K562 (cell line): Measurements from ENCODE around the gene SNX4. TPM values are rescaled to one million over a fixed set of nuclear protein-coding genes. Genes with fewer than 3 reads are reported as not detected.

ENCODE experiments used
- ARNT ChIP-seq, 2 experiments: fragments of 450-650 bp; IDR thresholded peaks; 2 replicates each; pipeline ENCODE4 v1.6.1; 2016; ENCODE audit warnings: mild to moderate bottlenecking in 1 of 2
- CHAMP1 ChIP-seq: fragments of 450-650 bp; IDR thresholded peaks from 2 replicates; pipeline ENCODE4 v1.6.1; 2016; ENCODE audit warnings: mild to moderate bottlenecking
- ELK1 ChIP-seq: sonication (generic); formaldehyde crosslinking; IDR thresholded peaks from 2 replicates; pipeline ENCODE4 v1.8.1; 2022; ENCODE audit warnings: missing genetic modification reagents
- FOXA3 ChIP-seq, 2 experiments: fragments of 450-650 bp in 1 of 2; sonication (generic) in 1 of 2; formaldehyde crosslinking; IDR thresholded peaks in 1 of 2; conservative IDR thresholded peaks in 1 of 2; 2 replicates each; pipeline versions ENCODE4 v1.4.0 to v1.8.0; 2020 to 2022; ENCODE audit warnings: mild to moderate bottlenecking in 2 of 2, missing genetic modification reagents in 1 of 2
- FOXP1 ChIP-seq: sonication (generic); formaldehyde crosslinking; IDR thresholded peaks from 2 replicates; pipeline ENCODE4 v1.8.0; 2022; ENCODE audit warnings: mild to moderate bottlenecking, missing genetic modification reagents
- GATAD2B ChIP-seq: fragments of 450-650 bp; IDR thresholded peaks from 2 replicates; pipeline ENCODE4 v1.6.1; 2017; ENCODE audit warnings: mild to moderate bottlenecking, borderline replicate concordance
- HCFC1 ChIP-seq: IDR thresholded peaks from 2 replicates; pipeline ENCODE4 v1.6.1; 2012; ENCODE audit warnings: low read depth, low read length, improper control_type of control experiment
- HNRNPH1 ChIP-seq: fragments of 200-400 bp; formaldehyde crosslinking; optimal IDR thresholded peaks from 2 replicates; pipeline ENCODE3; 2017; ENCODE audit warnings: low read depth, mild to moderate bottlenecking, low read length, moderate library complexity
- HOXB6 ChIP-seq: fragments of 250-450 bp; sonication (Bioruptor Pico); IDR thresholded peaks from 2 replicates; pipeline ENCODE4 v1.5.1; 2022; ENCODE audit warnings: mild to moderate bottlenecking, borderline replicate concordance
- IFI16 ChIP-seq: fragments of 250-450 bp; sonication (Bioruptor Pico); IDR thresholded peaks from 2 replicates; pipeline ENCODE4 v2.1.2; 2022; ENCODE audit warnings: mild to moderate bottlenecking, inconsistent platforms
- JUNB ChIP-seq: fragments of 450-650 bp; formaldehyde crosslinking; conservative IDR thresholded peaks from 2 replicates; pipeline ENCODE4 v1.4.0; 2020; ENCODE audit warnings: mild to moderate bottlenecking
- MEF2A ChIP-seq: IDR thresholded peaks from 2 replicates; pipeline ENCODE4 v1.6.1; 2011; ENCODE audit warnings: low read depth, mild to moderate bottlenecking, low read length, moderate library complexity; ENCODE audit not compliant: control insufficient read depth
- MEIS2 ChIP-seq: fragments of 450-650 bp; IDR thresholded peaks from 2 replicates; pipeline ENCODE4 v1.6.1; 2014; ENCODE audit warnings: mild to moderate bottlenecking; ENCODE audit not compliant: partially characterized antibody
- MTA2 ChIP-seq: fragments of 450-650 bp; IDR thresholded peaks from 2 replicates; pipeline ENCODE4 v1.6.1; 2016; ENCODE audit warnings: low read depth
- NR2F6 ChIP-seq: fragments of 450-650 bp; formaldehyde crosslinking; IDR thresholded peaks from 2 replicates; pipeline ENCODE4 v1.4.0; 2020; ENCODE audit warnings: mild to moderate bottlenecking
- RBM25 ChIP-seq: fragments of 200-400 bp; formaldehyde crosslinking; IDR thresholded peaks from 2 replicates; pipeline ENCODE4 v1.6.1; 2018; ENCODE audit warnings: low read length, low read depth, moderate library complexity; ENCODE audit not compliant: severe bottlenecking
- SAP30 ChIP-seq: fragments of 200-600 bp; sonication (generic); IDR thresholded peaks from 2 replicates; pipeline ENCODE4 v1.6.1; 2012; ENCODE audit warnings: borderline replicate concordance, low read depth, mild to moderate bottlenecking, moderate library complexity, low read length, control low read depth, inconsistent platforms; ENCODE audit not compliant: insufficient read depth, poor library complexity, severe bottlenecking
- STAT6 ChIP-seq: sonication (generic); formaldehyde crosslinking; IDR thresholded peaks from 2 replicates; pipeline ENCODE4 v1.8.1; 2023; ENCODE audit warnings: mild to moderate bottlenecking, missing genetic modification reagents
- TCF15 ChIP-seq: fragments of 250-450 bp; sonication (Bioruptor Pico); IDR thresholded peaks from 2 replicates; pipeline ENCODE4 v1.8.0; 2022; ENCODE audit warnings: moderate library complexity, mild to moderate bottlenecking, inconsistent platforms
- ZNF224 ChIP-seq: sonication (generic); formaldehyde crosslinking; IDR thresholded peaks from 2 replicates; pipeline ENCODE4 v1.8.0; 2022; ENCODE audit warnings: mild to moderate bottlenecking, missing genetic modification reagents
- ZNF445 ChIP-seq: fragments of 250-450 bp; sonication (Bioruptor Pico); IDR thresholded peaks from 2 replicates; pipeline ENCODE4 v1.4.0; 2020; ENCODE audit warnings: low read depth, mild to moderate bottlenecking, moderate library complexity
- polyA plus RNA-seq, 8 experiments: library from polyadenylated mRNA; depleted of rRNA in 4 of 8; stranded (reverse) in 5 of 8; unstranded in 3 of 8; fragments of >200 nt; fragmentation: Nextera tagmentation in 2 of 8; fragmentation: Illumina TruSeq in 1 of 8; extraction: Ambion mirVana in 2 of 8; extraction: Trizol in 1 of 8; gene quantifications; 2 replicates each; pipeline versions ENCODE4 v1.2.1 to v1.2.3, GENCODE V29; 2011 to 2014; ENCODE audit warnings: inconsistent platforms in 1 of 8, missing spikeins in 1 of 8
- total RNA-seq, 7 experiments: library from RNA; depleted of rRNA in 6 of 7; stranded (reverse); fragments of >200 nt in 6 of 7; fragmentation: Illumina TruSeq in 2 of 7; extraction: Trizol in 2 of 7; gene quantifications; 2 replicates each; pipeline versions ENCODE4 v1.2.1 to v1.2.3, GENCODE V29; 2011 to 2021; ENCODE audit warnings: low replicate concordance in 1 of 7
- TF ChIP-seq, protein P1 (sequence below): fragments of 250-450 bp; sonication (Bioruptor Pico); IDR thresholded peaks from 2 replicates; pipeline ENCODE4 v1.8.0; 2021; ENCODE audit warnings: borderline replicate concordance, mild to moderate bottlenecking, moderate library complexity; ENCODE audit not compliant: poor library complexity, severe bottlenecking

SNX4 gene
- total and polyA plus RNA-seq, 9 of the 15 experiments (the other 6 are each of a cell fraction or from before 2014, with no cell fraction given), result 11.4 to 40.3 (median 30.0) TPM

- peak; percentile 97 for TF ChIP-seq CHAMP1
- no peak for TF ChIP-seq NR2F6
- TF ChIP-seq ZNF445, result no peak
- TF ChIP-seq IFI16 (CRISPR knock-in tag), result no peak
- TF ChIP-seq FOXA3 (CRISPR knock-in tag; conservative IDR thresholded peaks at IDR 0.05 in 1 of 2, IDR thresholded peaks at IDR 0.05 in 1 of 2), result peak; percentile 80 to 95
- TF ChIP-seq ARNT (IDR thresholded peaks at IDR 0.05), result peak; percentile 93 to 97
- TF ChIP-seq HOXB6 (CRISPR knock-in tag), result no peak
- no peak for TF ChIP-seq ELK1 (CRISPR knock-in tag)
- no peak for TF ChIP-seq HNRNPH1
- TF ChIP-seq, protein P1, sequence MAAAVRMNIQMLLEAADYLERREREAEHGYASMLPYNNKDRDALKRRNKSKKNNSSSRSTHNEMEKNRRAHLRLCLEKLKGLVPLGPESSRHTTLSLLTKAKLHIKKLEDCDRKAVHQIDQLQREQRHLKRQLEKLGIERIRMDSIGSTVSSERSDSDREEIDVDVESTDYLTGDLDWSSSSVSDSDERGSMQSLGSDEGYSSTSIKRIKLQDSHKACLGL, result no peak
- 0 out of 2 replicates have a peak, but pooled peaks have one; percentile 49 for TF ChIP-seq FOXP1 (CRISPR knock-in tag)
- TF ChIP-seq ZNF224 (CRISPR knock-in tag), result no peak
- no peak for TF ChIP-seq STAT6 (CRISPR knock-in tag)
- peak; percentile 81; the same call in 1 of the 2 replicates for TF ChIP-seq GATAD2B
- no peak for TF ChIP-seq TCF15 (CRISPR knock-in tag)
- no peak for TF ChIP-seq JUNB (CRISPR knock-in tag)
- no peak for TF ChIP-seq HCFC1
- no peak for TF ChIP-seq MEF2A
- no peak for TF ChIP-seq RBM25
- TF ChIP-seq MTA2, result peak; percentile 99
- peak; percentile 62 for TF ChIP-seq MEIS2
- no peak for TF ChIP-seq SAP30
Observed at GRCh38 chr3:125433091-125433534, 86.9 kb downstream of the SNX4 start (continued).
